Mesothelial cell of epicardium (in vitro differentiated cells): ENCODE data around the gene AUTS2. TPM values are rescaled to one million over a fixed set of nuclear protein-coding genes. Genes with fewer than 3 reads are reported as not detected.

Experiments used
- DNase-seq, 2 experiments: peaks; one replicate each; pipeline ENCODE4 v3.0.0; 2021; ENCODE audit warnings: low spot score in 2 of 2; ENCODE audit not compliant: unreplicated experiment in 2 of 2
- H3K27ac Mint-ChIP-seq: 2 replicates; pipeline ENCODE4 v1.8.0; 2021; ENCODE audit warnings: mixed read lengths
- H3K27me3 Mint-ChIP-seq: 2 replicates; pipeline ENCODE4 v1.8.0; 2021; ENCODE audit warnings: low read depth, mixed read lengths
- H3K36me3 Mint-ChIP-seq: 2 replicates; pipeline ENCODE4 v1.8.0; 2021; ENCODE audit warnings: mixed read lengths
- H3K4me1 Mint-ChIP-seq: 2 replicates; pipeline ENCODE4 v1.8.0; 2021; ENCODE audit warnings: mixed read lengths
- H3K4me3 Mint-ChIP-seq: 2 replicates; pipeline ENCODE4 v1.8.0; 2021; ENCODE audit warnings: mild to moderate bottlenecking, moderate library complexity, mixed read lengths
- H3K9me3 Mint-ChIP-seq: 2 replicates; pipeline ENCODE4 v1.8.0; 2021; ENCODE audit warnings: mixed read lengths
- total RNA-seq: library from RNA; stranded (reverse); gene quantifications from 3 replicates; pipeline ENCODE4 v1.2.1, GENCODE V29; 2021
- TF ChIP-seq, protein P1 (sequence below): fragments of 200-600 bp; sonication (generic); IDR thresholded peaks from one replicate; pipeline ENCODE4 v1.5.0; 2021; ENCODE audit warnings: antibody characterized with exemption; ENCODE audit not compliant: unreplicated experiment

AUTS2 gene
- total RNA-seq, 1 donor from 2014 or later: 135 TPM

- H3K27me3 Mint-ChIP-seq: no peaks in the 10 kb centered on the region
- H3K27ac Mint-ChIP-seq: no peak overlapping the region
- no peaks in the 10 kb centered on the region for H3K9me3 Mint-ChIP-seq
- H3K4me3 Mint-ChIP-seq: no peak overlapping the region
- TF ChIP-seq, protein P1, sequence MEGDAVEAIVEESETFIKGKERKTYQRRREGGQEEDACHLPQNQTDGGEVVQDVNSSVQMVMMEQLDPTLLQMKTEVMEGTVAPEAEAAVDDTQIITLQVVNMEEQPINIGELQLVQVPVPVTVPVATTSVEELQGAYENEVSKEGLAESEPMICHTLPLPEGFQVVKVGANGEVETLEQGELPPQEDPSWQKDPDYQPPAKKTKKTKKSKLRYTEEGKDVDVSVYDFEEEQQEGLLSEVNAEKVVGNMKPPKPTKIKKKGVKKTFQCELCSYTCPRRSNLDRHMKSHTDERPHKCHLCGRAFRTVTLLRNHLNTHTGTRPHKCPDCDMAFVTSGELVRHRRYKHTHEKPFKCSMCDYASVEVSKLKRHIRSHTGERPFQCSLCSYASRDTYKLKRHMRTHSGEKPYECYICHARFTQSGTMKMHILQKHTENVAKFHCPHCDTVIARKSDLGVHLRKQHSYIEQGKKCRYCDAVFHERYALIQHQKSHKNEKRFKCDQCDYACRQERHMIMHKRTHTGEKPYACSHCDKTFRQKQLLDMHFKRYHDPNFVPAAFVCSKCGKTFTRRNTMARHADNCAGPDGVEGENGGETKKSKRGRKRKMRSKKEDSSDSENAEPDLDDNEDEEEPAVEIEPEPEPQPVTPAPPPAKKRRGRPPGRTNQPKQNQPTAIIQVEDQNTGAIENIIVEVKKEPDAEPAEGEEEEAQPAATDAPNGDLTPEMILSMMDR: no peak
- H3K36me3 Mint-ChIP-seq: peaks cover 5% of the 10 kb centered on the region
- DNase-seq: no peak
- no peaks in the 10 kb centered on the region for H3K4me1 Mint-ChIP-seq
Observed at GRCh38 chr7:70434821-70435220, 836.5 kb downstream of the AUTS2 start.

- no peak overlapping the region for H3K4me3 Mint-ChIP-seq
- no peaks in the 10 kb centered on the region for H3K27me3 Mint-ChIP-seq
- no peaks in the 10 kb centered on the region for H3K9me3 Mint-ChIP-seq
- DNase-seq: no peak
- TF ChIP-seq, protein P1: no peak
- H3K27ac Mint-ChIP-seq: no peak overlapping the region
- H3K36me3 Mint-ChIP-seq: peaks cover 3% of the 10 kb centered on the region
- no peaks in the 10 kb centered on the region for H3K4me1 Mint-ChIP-seq
Observed at GRCh38 chr7:70435634-70436033, 837.4 kb downstream of the AUTS2 start.

- no peaks in the 10 kb centered on the region for H3K9me3 Mint-ChIP-seq
- no peak for DNase-seq
- TF ChIP-seq, protein P1: no peak
- H3K36me3 Mint-ChIP-seq: peaks cover 3% of the 10 kb centered on the region
- H3K27me3 Mint-ChIP-seq: no peaks in the 10 kb centered on the region
- H3K4me1 Mint-ChIP-seq: no peaks in the 10 kb centered on the region
- no peak overlapping the region for H3K4me3 Mint-ChIP-seq
- H3K27ac Mint-ChIP-seq: no peak overlapping the region
Observed at GRCh38 chr7:70436790-70437350, 838.6 kb downstream of the AUTS2 start.

DNA sequence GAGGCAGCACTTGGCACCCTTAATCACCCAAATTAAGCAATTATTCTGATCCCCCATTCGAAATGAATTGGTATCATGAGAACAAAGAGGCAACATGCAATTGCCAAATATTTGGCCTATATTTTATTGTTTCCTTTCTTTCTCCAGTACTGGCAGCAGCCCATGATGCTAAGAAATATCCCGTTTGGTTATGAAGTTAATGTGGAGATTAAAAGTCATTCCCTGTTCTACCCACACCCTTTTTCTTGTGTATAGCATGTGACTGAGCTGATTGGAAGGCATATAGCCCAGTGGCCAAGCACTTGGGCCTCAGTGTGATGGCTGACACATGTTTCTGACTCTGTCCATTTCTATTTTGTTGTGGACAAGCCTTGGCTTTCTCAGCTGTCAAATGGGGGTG, 841.4 kb downstream of the AUTS2 start:
- H3K4me3 Mint-ChIP-seq: no peak overlapping the region
- H3K27ac Mint-ChIP-seq: no peak overlapping the region
- H3K9me3 Mint-ChIP-seq: no peaks in the 10 kb centered on the region
- peaks cover 3% of the 10 kb centered on the region for H3K36me3 Mint-ChIP-seq
- H3K4me1 Mint-ChIP-seq: no peaks in the 10 kb centered on the region
- no peaks in the 10 kb centered on the region for H3K27me3 Mint-ChIP-seq
- DNase-seq: no peak
- TF ChIP-seq, protein P1: no peak

DNA sequence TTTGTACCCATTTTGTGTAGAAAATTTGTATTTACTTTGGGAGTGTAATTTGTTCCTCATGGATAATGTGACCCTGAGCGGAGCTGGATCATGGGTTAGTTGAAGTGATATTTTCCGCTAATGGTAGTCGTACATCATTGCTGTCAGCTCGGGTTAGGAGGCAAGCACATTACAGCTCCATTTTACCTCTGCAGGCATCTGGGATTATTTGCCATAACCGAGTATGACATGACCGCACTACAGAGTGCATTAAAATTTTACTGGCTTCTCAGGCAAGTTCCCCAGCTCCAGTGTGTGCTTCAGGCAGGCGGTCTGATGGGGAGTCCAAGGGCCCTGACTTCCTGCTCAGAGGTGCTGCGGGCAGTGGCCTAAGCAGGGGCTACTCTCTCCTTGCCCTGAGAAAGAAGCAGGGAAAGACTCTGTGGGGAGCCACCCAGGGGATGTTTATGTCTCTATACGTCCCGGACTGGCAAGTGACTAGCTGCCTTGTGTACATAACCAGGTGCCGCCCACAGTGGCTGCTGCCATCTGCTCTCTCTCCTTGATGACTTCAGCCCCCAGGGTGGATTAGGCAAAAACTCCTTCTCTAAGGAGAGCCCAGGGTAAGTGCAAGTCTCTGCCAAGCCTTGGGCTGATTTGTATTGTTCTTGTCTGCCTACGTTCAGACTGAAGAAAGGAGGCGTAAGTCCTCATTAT, 848.3 kb downstream of the AUTS2 start:
- peaks cover 5% of the 10 kb centered on the region for H3K4me1 Mint-ChIP-seq
- no peaks in the 10 kb centered on the region for H3K9me3 Mint-ChIP-seq
- no peak overlapping the region for H3K4me3 Mint-ChIP-seq
- H3K36me3 Mint-ChIP-seq: no peaks in the 10 kb centered on the region
- H3K27me3 Mint-ChIP-seq: no peaks in the 10 kb centered on the region
- no peak overlapping the region for H3K27ac Mint-ChIP-seq
- TF ChIP-seq, protein P1: no peak
- no peak for DNase-seq
